Measurements from ENCODE around the gene MAPK8.

Gene MAPK8

DNA sequence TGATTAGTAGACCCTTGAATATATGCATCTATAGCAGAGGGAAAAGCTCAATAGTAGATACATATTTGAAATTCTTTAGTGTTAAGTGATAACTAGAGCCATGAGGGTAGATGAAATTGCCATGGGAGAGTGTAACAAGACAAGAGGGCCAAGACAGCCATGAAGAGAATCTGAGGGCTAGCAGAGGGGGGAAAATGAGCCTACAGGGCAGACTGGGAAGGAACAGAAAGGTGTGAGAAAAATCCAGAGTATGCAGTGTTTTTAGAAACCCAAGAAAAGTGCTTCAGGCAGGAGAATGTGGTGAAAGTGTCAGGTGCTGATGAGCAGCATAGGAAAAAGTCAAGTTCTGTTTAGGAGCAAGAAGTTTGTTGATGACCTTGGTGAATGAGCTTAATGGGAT is 63.0 kb downstream of the MAPK8 start:
- FAIRE-seq (no peak), DNase-seq (ENCODE audit: insufficient read length, low spot score) (no peak)

DNA sequence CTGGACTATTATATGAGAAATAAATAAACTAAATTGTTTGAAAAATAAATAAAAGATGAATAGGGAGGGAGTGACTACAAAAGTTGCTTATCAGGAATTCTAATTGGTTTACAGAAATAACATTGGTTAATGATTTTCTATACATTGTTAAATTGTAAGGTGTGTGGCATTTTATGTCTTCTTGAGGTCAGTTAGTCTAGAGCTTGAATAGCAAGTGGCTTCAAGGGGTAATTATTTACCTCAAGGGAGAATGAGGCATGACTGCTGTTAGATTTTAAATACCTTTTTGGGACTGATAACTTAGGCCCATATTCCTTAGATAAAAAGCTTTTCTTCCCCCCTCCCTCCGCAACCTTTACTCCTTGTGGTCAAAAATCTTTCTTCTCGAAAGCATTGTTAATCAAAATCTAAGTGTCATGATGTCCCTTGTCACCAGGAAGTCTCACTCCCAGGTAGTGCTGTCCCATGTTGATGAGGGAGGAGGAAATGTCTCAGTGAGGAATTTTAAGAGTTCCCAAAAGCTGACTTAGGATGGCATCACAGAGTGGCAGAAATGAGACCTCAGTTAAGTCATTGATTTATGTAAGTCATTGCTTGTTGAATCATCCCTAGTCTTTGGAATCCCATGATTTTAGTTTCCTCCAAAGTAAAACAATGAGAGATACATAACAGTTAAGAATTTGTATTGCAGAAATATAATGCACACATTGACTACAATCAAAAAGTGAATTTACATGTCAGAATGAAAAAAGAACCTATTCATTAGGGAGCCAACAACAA is 71.5 kb downstream of the MAPK8 start:
- DNase-seq (ENCODE audit: insufficient read length, low spot score): no peak
- FAIRE-seq: no peak

DNA sequence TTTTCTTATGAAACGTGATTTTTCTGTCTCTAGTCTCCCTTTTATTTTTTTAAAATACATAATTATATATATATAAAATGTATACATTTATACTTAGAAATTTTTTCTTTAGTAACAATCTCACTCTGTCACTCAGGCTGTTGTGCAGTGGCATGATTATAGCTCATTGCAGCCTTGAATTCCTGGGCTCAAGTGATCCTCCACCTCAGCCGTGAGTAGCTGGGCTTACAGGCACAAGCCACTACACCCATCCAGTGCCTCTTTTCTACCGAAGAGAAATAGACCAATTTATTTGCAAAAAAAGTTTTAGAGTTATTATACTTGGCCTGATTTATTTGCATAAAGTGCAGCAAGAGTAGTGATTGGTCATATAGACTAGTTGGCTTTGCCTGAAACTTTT is 72.2 kb downstream of the MAPK8 start:
- no peak for DNase-seq (ENCODE audit: insufficient read length, low spot score)
- FAIRE-seq: no peak

DNA sequence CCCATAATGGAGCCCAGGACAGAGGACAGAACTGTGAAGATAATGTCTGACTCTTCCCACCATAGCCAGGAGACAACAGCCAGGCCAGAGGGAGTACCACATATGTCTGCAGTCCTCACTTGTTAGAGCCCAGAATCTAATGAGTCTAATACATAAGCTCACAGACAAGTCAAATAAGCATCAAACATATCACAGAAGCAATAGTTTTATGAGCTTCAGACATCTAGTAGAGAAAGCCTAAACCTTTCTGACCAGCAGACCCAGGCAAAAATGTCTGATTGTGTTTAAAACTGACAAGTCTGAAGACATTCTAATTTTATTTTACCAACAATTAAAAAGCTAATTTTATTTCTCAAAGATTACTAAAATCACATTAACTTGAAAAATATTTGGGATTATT is 75.5 kb downstream of the MAPK8 start:
- FAIRE-seq (no peak), DNase-seq (ENCODE audit: insufficient read length, low spot score) (no peak)

DNA sequence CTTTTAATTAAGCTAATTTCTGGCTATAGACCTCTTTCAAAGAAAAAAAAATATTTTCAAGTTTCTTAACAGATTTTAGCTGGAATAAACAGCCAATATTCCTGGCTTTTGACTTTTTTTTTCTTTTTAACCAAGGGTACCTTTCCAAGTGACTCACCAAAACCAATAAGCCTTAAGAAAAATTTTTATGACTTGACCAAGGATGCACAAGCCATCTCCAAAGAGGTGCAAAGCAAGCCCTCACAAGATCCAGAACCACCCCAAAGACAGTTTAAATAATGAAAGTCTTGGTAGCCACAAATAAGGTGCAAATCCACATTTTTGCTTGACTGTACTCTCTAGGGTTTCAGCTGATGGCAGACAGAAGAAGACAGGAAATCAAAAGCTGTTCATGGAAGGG is 76.5 kb downstream of the MAPK8 start:
- DNase-seq (ENCODE audit: insufficient read length, low spot score): no peak
- no peak for FAIRE-seq

DNA sequence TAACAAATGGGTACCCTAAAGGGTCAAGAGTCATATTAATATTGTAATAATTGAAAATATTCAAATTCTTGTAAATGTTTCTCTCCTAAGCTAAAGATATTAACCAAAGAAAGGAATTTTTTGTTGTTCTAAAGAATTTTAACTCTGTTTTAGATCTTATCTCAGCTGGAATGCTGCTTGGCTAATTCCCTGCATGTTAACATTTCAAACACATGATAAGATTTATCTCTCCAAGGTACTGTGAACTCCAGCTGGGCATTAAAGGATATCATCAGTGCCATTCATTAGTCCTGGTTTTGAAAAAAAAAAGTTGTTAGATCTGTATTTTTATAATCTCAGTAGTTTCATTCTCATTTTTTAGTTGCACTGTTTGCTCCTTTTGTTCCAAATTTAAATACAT is 76.9 kb downstream of the MAPK8 start:
- no peak for DNase-seq (ENCODE audit: insufficient read length, low spot score)
- FAIRE-seq: no peak

DNA sequence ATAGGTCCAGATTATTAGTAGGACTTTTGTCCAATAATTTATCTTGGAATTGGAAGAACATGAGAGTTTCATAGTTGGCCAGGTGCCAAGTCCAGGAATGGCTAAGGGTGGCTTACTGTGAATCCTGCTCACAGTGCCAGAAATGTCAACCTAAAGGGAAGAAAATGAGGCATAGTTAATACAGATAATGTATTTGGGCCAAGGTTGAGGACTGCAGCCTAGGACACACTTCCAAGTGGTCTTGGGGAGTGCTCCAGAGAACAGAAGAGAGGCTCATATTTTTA is 78.2 kb downstream of the MAPK8 start:
- DNase-seq (ENCODE audit: insufficient read length, low spot score) (no peak), FAIRE-seq (peak; percentile 40)

DNA sequence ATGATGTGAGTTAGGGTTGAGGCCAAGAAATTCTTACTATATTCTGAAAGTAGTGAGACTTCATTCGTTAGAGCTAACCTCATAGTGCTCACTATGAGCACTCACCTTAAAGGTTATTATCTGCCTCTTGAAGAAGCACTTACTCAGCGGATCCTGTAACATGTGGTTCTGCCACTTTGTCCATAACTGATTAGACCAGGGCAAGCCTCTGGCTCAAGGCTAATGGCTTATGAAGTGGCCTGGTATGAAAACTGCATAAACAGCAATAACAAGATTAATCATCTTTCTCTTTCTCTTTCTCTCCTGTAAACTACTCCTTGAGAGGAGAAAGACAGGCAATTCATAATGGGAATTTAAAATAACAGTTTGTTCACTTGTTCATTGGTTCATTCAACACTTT is 82.8 kb downstream of the MAPK8 start:
- FAIRE-seq (no peak), DNase-seq (ENCODE audit: insufficient read length, low spot score) (no peak)

DNA sequence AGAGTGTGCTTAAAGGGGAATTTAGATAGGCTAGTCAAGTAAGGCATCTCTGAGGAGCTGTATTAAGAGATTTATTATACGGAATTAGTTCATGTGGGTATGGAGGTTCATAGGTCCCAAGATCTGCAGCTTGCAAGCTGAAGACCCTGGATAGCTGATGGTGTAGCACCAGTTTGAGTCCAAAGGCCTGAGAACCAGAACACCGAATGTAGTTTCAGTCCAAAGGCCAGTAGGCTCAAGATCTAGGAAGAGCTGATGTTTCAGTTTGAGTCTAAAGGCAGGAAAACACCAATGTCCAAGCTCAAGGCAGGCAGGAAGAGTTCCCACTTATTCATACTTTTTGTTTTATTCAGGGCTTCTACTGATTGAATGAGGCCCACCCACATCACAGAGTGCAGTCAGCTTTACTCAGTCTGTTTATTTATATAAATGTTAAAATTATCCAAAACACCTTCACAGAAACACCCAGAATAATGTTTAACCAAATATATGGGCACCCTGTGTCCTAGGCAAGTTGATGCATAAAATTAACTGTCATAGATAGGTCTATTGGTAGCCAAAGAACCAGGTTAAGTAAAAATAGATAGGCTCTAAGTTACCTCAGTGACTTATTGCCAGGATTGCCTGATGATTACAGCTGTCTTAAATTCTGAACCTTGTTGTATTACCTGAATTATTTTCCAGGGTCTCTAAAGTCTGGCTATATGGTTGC is 83.5 kb downstream of the MAPK8 start:
- DNase-seq (ENCODE audit: insufficient read length, low spot score) (no peak), FAIRE-seq (no peak)

DNA sequence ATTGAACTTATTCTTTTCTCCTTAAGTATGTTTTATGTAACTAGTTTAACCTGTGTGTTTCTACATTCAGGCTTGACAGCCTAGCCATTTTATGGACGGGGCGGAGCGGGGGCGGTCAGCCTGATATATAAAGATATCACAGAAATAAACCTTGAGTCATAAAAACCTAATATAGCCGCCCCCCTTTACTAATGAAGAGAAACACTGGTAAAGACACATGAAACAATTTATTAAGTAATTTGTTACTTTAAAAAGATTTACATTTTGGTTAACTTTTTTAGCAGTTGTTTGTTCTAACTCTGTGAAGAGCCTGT is 84.0 kb downstream of the MAPK8 start:
- FAIRE-seq: no peak
- DNase-seq (ENCODE audit: insufficient read length, low spot score): no peak

DNA sequence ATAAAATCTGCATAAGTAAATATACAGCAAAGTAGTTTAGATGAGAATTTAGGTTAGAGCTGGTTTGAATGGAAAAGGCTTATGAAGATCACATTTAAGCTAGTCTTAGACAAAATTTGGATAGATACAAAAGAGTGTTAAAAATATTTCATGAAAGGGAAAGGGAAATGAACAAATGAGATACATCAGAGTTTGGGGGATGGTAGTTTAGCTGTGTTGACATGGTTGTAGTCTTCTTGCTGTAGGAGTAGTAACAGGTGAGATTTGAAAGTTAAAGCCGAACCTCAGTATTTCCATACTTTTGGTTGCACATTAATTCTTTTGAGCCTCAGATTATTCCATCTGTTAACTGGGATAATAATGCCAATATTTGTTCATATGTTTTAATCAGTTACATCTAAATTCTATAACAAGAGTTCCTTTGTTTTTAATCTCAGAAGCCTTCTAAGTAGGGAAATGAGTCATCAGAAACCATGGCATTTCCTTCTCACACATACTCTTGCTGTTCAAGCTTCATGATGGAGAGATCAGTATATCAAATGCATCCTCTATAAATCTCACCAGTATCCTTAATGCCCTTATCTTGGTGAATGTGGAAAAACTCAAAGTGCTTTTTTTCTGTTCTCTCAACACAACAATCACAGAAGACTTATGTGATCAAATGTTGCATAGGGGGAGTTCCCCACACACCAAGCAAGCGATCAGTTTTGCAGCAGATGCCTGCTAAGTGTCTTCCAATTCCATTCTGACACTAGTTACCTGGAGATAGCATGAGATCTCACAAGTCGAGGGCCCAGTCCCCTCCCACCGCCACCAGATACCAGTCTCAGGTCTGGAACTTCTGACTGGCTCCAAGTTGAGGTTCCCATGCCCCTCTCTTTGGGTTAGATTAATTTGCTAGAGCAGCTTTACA is 84.7 kb downstream of the MAPK8 start:
- FAIRE-seq (peak; percentile 87), DNase-seq (ENCODE audit: insufficient read length, low spot score) (no peak)

DNA sequence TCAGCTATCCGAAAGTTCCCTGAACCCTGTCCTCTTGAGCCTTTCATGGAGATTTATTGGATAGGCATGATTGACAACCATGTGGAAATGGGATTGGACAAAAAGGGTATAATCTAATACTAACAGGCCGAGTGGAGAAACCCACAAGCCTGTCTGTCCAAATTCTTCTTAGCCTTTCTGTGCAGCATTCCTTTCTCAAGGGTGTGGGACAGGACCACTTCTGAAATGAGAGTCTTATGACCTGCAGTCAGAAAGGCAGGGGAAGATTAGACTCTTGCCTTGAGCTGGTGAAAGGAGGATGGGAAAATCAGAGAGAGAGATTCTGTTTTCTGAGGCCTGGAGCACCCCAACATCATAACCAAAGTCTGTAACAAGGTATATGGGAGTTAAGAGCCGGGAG is 85.5 kb downstream of the MAPK8 start:
- DNase-seq (ENCODE audit: insufficient read length, low spot score): no peak
- no peak for FAIRE-seq

DNA sequence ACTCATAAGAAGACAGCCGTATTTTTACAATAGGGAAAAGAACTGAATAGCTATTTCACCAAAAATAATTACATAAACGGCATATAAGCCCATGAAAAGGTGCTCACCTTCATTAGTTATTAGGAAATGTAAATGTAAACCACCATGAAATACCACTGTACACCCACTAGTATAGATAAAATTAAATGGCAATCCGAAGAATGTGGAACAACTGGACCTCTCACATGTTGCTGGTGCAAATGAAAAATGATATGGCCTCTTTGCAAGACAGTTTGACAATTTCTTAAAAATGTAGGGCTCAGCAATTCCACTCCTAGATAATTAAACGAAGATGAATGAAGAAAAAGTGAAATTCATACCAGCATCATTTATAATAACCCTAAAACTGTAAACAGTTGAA is 91.8 kb downstream of the MAPK8 start:
- peak; percentile 45 for FAIRE-seq

DNA sequence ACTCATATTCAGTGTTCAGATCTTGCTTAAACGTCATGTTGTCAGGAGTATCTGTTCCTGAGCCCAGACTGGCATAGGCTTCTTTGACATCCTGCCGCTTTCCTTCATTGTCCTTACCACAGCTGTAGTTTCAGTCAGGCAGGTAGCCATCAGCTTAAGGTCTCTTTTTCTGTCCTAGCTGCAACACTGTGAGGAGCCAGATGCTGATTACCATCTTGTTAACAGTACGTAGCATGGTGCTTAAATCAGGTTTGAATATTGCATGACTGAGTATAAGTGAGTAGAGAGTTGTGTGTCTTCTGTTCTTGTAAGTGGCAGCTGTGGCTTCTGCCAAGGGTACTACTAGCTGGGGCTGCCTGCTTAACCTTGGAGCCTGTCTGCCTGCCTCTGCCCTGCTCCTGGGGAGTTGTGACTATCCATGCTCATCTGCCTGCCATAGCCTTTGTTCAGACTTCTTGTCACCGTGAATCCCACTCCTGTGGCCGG is 92.6 kb downstream of the MAPK8 start:
- no peak for FAIRE-seq
- DNase-seq (ENCODE audit: insufficient read length, low spot score): no peak

More for the DNA sequence above, 91.8 kb downstream of the MAPK8 start:
- DNase-seq (ENCODE audit: insufficient read length, low spot score): no peak

DNA sequence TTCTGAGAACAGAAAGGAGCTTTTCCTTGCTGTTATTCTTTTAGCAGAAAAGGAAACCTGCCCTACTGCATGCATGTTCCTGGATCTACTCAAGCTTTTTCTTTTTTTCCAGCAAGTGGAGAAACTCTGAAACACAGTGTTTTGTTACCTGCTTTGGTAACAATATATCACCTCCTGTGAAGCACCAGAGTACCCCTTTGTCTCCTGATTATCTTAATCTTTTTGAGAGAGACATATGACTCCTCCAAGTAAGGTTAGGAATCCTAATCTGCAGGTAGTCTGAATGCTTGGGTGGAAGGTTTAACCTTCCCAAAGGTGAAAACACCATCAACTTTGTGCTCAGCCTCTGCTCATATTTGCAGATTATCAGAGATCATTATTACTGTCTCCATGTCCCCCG is 93.1 kb downstream of the MAPK8 start:
- FAIRE-seq (no peak), DNase-seq (ENCODE audit: insufficient read length, low spot score) (no peak)

DNA sequence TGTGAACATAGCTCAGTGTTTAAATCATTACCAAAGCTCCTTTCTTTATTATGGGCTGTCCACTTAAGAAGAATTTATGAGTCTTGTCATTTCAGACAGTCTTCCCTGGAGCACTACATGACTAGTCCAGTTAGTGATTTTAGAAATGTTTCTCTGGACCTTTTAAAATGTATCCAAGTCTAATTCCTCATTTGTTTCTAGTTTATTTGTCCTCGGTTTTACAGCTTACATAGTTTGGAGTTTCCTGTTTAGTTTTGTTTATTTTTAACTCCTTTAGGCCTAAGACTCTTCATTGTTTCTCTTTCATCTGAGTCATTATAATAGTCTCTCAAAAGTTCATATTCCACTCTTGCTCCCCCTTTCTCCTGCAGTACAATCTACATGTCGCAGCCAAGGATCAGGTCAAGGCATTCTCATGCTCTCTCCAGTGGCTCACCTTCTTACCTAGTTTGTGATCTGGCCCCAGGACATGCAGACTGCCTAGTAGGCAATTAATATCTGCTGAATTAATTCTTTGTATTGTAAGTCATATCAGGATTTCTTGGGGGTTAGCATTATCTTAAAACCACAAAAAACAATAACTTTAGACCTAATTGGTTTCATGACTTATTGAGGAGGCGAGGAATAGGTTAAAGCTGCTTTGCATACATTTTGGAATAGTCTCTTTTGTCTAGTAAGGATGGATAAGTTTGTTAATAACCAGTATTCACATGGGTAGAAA is 93.8 kb downstream of the MAPK8 start:
- DNase-seq (ENCODE audit: insufficient read length, low spot score) (no peak), FAIRE-seq (peak; percentile 71)

DNA sequence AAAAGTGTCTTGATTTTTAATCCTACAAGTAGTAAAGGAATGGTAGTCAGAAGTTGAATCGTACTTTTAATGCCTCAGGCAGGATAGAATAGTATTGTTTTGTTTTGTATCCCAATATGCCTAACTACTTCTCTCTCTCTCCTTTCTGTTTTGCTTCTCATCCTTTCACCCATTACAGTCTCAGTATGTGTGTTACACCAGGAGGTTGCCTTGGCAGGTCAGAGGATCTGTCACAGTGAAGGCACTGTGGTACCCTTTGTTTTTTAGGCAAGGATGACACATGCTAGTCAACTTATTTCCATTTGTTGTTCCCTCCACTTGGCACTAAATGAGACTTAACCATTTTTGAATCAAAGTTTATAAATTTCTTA is 94.4 kb downstream of the MAPK8 start:
- FAIRE-seq (no peak), DNase-seq (ENCODE audit: insufficient read length, low spot score) (no peak)

DNA sequence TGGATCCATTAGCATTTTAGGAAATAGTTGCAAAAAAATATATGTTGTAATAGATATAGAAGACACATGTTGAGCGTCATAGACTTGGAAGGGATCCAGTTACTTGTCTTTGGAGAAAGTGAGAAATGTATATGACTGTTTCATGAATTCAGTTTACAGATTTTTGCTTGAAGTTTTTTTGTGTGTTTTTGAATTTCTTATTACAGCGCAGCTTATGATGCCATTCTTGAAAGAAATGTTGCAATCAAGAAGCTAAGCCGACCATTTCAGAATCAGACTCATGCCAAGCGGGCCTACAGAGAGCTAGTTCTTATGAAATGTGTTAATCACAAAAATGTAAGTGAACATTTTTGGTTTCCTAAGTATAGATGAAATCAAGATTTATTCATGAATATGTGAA is 98.2 kb downstream of the MAPK8 start:
- DNase-seq (ENCODE audit: insufficient read length, low spot score) (no peak), FAIRE-seq (no peak)

DNA sequence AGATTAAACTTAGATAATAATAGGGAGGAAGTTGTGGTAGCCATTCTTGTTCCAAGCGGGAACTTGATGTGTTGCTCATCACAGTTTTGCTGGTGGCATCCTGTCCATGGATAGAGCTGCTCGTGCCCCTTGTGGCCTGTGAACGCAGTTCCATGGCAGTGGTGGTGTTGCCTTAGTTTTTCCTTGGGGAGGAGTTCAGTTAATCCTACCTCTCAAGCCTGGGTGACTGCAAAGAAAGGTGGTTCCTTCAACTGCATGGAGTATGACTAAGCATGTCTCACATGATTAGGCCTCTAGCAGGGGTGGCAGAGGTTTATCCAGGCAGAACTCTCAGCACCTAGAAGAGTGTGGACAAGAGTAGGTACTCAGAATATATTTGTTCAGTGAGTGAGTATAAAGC is 99.7 kb downstream of the MAPK8 start:
- DNase-seq (ENCODE audit: insufficient read length, low spot score) (no peak), FAIRE-seq (no peak)

DNA sequence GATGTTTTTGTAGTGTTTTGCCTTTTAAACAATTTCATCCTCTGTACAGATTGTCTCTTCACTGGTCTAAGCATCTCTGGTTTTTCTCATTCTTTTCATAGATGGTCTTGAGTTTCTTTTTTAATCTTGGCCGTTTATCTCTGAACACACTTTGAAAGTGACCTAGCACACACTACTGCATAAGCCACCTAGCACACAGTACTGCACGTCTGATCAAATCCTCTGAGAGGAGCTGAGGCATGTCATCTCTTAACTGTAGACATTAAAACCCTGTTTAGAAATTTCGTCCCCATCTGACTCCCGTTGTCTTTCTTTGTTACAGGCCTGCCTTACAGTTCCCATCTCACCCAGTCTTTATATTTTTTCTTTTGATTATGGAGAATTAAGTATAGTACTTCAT is 100.2 kb downstream of the MAPK8 start:
- FAIRE-seq (no peak), DNase-seq (ENCODE audit: insufficient read length, low spot score) (no peak)

DNA sequence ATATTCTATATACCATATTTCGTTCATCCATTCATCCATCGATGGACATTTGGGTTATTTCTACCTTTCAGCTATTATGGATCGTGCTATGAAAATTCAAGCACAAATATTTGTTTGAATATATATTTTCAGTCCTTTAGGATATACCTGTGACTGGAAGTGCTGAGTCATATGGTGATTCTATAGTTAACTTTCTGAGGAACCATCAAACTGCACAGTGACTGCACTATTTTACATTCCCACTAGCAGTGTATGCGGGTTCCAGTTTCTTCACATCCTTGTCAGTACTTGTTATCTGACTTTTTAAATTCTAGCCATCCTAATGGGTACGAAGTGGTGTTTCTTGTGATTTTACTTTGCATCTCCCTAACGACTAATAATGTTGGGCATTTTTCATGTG is 104.0 kb downstream of the MAPK8 start:
- no peak for FAIRE-seq
- DNase-seq (ENCODE audit: insufficient read length, low spot score): no peak

Data from GM19239 (cell line).